HS-5 (cell line): ENCODE results near the gene ZC3H7B.
A peak's percentile ranks its signal among the peaks of the same experiment; 100 is the strongest.

Experiments
- DNase-seq: peaks from one replicate; pipeline ENCODE4 v3.0.0-alpha.2; 2012; ENCODE audit warnings: low read depth

ZC3H7B gene

DNA sequence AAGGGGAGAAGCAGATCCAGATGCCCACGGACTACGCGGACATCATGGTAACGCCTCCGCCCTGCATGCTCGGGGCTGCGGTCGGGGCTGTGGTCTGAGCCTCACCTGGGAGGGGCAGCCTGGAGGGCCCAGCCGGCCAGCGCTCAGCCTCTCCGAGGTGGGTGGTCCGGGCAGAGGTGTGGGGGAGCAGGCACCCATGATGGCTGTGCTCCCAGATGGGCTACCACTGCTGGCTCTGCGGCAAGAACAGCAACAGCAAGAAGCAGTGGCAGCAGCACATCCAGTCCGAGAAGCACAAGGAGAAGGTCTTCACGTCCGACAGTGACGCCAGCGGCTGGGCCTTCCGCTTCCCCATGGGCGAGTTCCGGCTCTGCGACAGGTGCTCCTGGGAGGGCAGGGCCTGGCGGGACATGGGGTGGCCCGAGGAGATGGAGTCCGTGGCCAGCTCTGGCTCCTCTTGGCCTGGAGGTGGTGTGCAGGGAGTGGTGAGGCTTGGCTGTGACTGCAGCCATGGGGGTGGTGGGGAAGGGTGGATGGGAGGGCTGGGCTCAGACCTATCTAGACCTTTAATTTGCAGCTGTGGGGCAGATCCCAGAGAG, 55.2 kb downstream of the ZC3H7B start:
- DNase-seq = no peak

DNA sequence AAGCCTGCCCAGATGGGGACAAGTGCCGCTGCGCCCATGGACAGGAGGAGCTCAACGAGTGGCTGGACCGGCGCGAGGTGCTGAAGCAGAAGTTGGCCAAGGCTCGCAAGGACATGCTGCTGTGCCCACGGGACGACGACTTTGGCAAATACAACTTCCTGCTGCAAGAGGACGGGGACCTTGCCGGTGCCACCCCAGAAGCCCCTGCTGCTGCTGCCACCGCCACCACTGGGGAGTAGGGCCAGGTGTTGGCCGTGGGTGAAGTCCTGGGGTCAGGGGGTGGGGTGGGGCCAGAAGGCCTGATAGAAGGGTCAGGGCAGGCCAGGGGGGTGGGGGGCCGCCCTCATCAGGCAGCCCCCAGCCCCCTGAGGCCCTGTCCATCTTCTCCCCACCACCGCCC, 55.9 kb downstream of the ZC3H7B start:
- DNase-seq = no peak

DNA sequence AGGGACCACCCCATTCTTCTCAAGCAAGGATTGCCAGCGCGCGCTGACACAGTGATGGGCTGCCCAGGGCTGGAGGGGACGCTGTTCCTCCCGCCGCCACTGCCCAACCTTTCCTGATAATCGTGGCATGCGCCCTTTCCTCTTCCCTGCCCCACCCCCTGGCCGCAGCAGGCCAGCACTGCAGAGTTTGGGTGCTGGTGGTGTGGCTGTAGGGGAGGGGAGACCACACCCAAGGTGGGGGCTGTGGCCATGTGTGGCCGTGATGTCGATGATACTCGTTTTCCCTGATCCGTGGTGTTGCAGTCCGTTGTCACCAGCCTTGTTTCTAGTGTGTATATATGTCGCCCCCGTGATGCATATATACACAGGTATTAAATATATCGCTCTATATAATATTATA, 57.6 kb downstream of the ZC3H7B start:
- DNase-seq = no peak

DNA sequence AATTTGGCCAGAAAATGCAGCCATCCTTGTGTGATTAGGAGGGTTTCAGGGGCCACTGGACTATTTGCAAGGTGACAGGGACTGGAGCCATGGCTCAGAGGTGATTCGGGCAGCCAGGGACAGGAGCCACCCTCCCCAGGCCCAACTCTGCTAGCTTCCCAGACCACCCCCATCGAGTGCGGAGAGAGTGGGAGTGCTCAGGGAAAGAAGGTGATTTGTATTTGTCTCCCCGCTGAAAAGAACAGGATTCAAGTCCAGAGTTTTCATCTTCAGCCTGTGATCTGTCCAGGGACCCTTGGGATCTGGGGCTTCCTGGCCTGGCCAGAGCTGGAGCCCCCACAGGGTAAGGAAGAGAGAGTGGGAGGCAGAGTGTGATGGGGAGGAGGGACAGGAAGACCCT, 58.1 kb downstream of the ZC3H7B start:
- no peak for DNase-seq

DNA sequence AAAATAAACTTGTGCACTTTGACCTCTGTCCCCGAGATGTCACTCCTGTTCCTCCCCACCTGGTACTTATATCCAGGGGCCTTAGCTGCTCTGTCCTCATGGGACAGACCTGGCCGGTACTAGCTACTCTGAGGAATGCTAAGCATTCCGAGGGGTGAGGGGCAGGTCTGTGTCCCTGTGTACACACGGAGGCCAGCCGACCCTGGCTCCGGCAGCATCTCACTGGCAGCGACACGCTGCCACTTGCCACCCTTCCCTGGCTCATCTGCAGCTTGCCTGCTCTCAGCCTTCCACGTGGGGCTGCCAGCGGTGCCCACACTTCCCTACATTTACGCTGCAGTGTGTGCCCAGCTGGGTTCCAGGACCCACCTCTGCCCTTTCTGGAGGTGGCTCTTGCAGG, 58.8 kb downstream of the ZC3H7B start:
- DNase-seq = no peak

DNA sequence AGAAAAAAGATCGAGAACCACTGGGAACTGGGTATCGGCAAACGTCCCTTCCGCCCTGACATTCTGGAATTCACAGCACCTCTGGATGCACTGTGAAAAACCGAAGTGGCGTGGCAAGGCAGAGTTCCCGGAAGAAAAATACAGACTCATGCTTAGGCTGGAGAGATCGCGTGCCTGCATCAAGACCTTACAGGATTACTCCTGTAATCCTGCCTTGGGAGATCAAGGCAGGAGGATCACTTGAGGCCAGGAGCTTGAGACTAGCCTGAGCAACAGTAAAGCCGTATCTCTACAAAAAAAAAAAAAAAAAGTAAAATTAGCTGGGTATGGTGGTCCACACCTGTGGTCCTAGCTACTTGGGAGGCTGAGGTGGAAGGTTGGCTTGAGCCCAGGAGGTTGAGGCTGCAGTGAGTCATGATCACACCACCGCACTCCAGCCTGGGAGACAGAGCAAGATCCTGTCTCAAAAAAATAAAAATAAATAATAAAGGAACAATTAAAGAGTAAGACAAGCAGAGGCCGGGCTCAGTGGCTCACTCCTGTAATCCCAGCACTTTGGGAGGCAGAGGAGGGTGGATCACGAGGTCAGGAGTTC, 60.5 kb downstream of the ZC3H7B start:
- DNase-seq = no peak

DNA sequence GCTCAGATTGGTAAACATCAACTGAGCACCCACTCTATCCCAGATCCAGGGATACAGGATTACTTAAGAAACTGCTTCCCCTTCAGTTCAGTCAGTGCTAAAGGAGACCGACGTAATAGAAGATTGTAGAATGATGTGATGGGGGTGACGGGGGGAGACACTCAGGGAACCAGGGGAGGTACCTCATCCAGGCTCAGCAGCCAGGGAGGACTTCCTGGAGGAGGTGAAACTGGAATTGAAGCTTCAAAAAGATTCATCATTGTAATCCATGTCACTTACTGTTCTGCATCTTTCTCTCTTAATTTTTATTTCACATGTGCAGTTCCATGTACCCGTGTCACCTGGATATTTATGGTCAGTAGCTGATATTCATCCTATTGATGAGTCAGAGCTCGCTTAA, 61.3 kb downstream of the ZC3H7B start:
- no peak for DNase-seq

DNA sequence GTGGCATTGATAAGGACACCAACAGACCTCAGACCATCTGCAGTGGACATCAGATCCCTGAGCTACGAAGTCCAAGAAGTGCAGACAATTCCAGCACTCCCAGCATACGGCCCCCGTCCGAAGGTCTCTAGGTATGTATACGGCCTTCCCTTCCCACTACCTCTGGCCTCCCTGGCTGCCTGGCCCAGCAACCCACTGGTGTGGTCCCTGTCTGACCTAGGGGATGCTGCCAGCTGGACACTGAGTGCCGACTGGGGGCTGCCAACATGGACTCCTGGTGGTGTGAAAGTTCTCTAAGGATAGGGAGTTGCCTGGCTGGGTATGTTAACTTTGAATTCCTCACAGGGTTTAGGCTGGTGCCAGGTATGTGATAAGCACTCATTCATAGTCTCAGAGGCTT, 62.9 kb downstream of the ZC3H7B start:
- DNase-seq = no peak

DNA sequence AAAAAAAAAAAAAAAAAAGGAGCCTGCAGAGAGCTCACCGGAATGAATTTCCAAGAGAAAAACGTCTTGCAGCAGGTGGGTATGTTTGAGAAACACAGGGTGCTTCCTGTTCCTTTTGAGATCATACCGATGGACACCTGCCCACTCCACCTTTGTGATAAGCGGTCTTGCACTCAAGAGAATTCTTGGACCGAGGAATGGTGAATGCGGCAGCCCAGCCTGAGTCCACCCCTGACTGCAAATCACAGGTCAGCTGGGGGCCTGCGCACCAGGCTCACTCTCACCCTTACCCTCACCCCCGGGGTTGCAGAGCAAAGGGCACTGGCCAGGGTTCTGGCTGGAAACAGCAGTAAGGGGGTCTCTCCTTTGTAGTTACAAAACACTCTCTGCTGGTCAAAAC, 63.6 kb downstream of the ZC3H7B start:
- DNase-seq = no peak

DNA sequence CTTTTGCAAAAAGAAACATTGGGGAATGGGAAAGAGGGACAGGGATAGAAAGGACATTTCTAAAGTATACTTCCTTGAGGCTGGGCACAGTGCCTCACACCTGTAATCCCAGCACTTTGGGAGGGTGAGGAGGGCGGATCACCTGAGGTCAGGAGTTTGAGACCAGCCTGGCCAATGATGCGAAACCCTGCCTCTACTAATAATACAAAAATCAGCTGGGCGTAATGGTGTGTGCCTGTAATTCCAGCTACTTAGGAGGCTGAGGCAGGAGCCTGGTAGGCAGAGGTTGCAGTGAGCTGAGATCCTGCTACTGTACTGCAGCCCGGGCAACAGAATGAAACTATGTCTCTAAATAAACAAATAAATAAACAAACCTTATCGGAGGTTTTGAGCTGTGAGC, 64.1 kb downstream of the ZC3H7B start:
- no peak for DNase-seq

DNA sequence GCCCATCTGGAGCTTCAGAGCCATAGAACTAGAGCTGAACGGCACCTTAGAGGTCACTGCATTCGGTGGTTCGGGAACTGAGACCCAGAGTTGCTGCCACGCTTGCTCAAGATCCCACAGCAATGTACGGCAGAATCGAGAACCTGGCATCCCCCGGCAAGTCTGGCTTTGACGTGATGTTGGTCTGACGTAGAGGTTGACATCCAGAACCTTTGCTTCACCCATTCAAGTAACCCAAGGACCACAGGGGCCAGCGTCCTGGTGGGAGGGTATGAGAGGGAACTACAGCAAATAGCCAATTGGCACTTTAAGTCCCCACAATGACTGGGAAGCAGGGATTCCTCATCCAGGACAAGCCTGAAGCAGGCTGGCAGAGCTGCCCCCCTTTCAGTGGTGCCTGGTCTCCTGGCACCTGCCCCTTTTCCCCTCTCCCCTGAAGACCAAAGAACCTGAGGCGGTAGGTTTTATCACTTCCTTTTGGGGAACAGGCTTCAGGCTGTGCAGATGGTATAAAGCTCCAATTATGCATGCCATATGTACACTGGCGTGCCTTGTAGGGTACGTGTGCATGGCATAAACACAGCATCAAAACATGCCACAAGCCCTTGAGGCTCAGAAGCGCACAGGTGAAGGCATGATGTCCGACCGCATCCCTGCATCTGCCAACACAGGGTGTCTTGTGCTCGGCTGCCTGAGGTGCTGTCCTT, 65.2 kb downstream of the ZC3H7B start:
- DNase-seq = no peak

DNA sequence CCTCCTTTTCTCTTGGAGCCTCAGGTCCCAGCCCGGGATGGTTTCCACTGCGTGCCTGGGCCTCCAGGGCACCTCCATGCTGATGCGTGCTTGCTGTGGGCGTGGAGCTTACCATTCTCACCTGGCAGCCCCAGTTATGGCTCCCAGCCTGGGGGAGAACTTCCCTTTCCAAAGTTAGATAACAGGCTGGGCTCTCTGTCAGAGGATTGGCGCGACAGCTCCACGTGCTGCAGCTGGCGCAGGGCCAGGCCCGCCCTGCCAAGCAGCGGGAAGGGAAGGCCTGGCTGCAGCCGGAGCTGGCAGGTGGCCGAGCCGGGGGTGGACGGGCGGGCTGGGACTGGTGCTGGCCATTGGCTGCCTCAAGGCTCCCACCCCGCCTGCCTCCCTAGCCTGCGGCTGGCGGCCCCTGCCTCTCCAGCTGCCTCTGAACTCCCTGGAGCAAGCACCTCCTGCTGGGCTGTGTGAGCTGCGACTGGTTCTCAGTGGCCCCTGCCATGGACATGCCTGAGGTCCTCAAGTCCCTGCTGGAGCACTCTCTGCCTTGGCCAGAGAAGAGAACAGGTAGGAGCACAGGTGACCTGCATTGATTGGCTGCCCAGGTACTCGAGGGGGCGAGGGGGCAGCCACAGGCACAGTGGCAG, 65.8 kb downstream of the ZC3H7B start:
- no peak for DNase-seq

DNA sequence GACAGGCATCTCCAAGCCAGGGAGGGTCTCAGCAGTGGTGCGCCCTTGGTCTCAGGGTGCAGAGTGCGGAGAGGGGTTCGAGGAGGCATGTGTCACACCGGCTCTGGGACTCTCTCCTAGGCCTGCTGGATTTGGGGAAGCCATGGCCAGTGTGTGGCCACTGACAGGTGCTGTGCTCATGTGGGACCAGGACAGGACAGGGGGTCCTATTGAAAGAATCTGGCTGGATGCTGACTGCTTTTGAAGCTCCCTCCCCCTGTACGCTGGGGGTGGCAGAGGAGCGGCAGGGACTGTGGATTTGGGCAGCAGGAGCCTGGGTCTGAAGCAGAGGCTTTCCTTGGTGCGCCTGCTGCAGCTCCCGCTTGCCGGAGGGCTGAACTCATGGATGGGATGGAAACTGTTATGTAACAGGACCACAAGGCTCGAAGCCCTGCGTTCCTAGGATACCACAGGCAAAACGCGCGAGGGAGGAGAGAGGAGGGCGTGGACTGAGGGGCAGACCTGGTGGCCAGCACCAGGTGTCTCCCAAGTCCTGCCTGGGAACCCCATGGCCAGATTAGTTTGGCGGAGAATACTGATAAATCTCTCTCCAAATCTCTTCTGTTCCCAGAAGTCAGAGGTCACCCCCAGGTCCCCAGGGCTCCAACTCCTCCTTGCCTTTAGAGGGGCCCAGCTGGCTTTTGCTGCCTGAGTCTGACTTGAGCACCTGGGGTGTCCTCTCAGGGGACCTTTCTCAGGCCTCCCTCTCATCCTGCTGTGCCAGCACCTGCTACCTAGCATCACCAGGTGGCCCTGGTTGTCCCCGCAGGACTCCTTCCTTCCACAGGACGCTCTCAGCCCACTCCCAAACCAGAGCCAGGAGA, 66.6 kb downstream of the ZC3H7B start:
- DNase-seq = no peak

DNA sequence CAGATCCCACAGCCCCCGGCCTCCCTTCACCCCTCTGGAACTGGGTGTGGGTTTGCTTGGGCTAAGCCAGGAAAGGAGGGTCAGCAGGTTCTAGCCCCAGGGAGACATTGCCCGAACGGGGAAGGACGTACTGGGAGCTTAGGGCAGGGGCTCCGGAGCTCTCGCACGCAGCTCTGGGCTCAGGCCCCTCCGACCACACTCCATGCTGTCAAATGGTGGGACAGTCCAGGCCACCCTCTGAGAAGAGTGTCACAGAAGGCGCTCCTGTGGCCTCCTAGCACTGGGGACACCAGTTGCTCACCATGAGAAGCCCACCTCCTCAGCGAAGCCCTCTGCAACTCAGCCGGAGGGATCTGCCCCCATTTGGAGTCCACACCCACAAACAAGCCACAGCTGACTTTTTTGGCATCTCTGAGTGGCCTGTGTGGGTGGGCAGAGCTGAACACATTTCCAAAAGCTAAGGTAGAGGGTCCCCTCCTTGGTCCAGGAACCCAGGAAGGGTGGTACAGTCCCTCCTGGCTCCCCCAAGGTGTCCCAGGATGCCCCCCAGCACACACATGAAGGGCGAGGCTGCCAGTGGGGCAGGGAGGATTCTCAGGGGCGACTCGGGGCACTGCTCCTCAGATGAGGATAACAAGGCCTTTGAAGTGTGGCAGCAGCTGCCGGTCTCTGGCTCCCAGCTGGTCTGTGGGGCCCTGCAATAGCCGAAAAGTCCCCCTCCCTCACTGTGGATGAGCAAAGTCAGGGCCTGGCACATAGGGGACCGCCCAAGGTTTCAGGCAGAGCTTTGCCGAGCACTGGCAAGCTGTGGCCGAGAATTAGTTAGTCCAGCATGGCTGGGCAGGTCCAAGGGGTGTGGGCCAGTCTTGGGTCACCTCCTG, 67.5 kb downstream of the ZC3H7B start:
- DNase-seq = no peak

DNA sequence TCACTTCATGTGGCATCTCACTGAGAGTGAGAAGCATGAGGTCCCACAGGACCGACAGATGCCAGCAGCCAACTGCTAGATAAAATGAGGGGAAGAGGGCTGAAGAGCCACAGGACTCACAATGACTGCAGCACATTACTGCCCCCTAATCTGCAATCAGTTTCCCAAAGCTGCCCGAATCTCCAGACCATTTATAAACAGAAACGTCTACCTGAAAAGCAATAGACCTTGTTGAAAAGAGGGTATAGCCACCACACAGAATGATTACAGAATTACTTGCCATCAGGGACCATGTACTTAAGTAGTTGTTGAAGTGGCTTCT, 68.1 kb downstream of the ZC3H7B start:
- no peak for DNase-seq

DNA sequence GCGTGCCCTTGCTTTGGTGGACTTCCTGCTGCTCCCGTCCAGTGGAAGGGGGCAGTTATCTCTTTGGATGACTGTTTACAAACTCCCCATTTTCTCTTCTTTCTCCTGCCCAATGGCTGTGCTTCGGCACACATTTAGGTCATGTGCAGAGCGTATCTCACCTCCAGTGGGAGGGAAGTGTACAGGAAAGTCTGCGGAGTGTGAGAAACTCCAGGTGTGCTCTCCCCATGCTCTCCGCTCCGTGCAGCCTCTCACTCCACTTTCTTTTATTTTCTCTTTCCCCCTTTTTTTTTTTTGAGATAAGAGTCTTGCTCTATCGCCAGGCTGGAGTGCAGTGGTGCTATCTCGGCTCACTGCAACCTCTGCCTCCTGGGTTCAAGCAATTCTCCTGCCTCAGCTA, 68.5 kb downstream of the ZC3H7B start:
- DNase-seq = no peak

DNA sequence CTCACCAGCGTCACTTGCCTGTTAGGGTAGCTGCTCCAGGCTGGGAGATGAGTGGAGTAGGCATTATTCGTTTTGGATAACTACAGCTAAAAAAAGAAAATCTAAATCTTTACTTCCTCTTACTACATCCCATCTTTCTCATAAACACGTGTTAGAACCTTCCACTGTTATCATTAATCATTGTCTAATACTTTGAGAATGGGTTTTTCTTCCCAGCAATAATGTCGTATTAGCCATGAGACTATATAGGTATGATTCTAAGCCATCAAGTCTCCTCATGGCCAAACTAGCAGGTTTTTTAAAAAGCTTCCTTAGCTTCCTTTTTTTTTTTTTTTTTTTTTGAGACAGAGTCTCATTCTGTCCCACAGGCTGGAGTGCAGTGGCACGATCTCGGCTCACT, 76.5 kb downstream of the ZC3H7B start:
- no peak for DNase-seq

DNA sequence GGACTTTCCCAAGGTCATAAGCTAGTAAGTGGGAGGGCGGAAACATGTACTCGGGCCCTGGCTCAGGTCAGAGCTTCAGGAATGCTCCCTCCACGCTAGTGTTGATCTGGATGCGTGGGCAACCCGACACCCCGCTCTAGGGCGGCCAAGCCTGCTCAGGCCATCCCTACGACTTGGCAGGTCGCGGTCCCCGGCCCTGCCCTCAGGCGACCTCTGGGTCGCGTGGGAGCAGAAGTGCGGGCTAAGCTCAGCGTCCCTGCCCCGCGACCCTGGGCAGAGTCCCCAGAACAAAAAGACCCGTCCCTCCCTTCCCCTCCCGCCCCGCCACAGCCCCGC, 79.6 kb downstream of the ZC3H7B start:
- peak; percentile 38 for DNase-seq

DNA sequence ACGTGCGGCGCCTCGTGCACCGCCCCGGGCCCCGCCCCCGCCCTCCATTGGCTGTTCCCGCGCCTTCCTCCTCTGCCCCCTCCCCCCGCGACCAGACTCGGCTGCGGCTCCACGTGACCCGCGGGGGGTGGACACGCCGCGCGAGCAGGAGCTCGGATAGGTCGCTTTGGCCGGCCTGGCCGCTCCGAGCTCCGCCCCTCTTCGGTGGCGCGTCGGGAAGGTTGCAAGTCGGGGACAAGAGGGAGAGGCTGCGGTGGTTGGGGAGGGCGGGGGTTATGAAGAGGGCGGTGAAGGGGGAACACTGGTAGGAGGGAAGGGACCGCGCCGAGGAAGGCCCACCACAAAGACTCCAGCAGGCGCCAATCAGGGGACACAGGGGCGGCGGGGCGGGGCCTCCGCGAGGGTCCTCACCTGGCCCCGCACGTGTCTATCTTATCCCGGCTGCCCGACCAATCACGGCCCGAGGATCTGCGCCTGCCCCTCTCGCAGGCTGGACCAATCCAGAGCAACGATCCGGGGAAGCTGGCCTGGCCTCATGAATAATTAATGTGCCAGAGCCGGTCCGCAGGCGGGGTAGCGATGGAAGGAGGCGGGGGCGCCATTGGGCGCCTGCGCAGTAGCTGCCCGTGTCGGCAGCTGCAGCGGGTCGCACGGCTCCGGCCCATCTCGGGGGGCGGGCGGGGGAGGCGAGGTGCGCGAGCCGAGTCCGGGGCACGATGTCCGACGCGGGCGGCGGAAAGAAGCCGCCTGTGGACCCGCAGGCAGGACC, 80.2 kb downstream of the ZC3H7B start, which contains the start of gene TEF:
TEF (plus strand) TSS at position 614 of the 769 bp plus-strand sequence; CDS start at position 717, 103 bp downstream.
- peak; percentile 88 for DNase-seq

DNA sequence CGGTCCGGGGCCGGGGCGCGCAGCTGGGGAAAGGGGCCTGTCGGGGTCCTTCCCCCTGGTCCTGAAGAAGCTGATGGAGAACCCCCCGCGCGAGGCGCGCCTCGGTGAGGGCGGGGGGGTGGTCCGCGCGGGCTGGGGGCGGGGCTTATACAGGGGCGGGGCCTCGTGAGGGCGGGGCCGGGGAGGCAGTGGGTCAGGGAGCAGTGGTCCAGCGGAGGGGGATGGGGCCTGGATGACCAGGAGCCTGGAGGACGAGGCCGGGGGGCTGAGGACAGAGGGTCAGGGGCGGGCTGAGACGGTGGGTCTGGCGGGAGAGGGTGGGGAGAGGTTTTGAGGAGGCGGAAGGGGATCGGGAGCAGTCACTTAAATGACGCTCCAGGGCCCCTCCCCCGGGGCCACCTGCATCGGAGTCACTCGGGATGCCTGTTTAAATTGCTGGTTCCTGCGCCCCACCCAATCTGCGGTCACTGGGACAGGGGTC, 80.8 kb downstream of the ZC3H7B start:
- no peak for DNase-seq

DNA sequence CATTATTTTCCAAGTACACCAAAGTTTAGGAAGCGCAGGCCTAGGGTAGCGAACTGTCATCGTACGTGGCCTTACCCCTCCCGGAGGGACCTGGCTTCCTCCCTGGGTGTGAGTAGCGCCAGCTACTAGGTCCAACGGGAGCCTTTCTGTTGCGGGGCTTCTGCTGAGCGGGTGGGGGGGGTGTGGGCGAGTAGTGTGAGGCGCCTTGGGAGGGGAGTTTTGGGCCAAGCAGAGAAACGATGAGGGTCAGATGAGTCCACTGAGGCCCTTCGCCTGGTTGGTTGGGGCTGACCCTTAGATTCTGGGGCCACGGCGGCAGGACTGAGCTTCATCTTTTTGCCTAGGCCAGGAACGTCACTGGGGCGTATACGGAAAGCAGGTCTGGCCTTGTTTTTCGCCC, 81.3 kb downstream of the ZC3H7B start:
- no peak for DNase-seq
